Activated CD4-positive, alpha-beta T cell treated with anti-CD3 and anti-CD28 coated beads for 4 hours (primary cell): ENCODE measurements around the gene MSTN.
"Not testable (repeated sequence)": the region's sequence is repeated elsewhere in the genome, so short reads cannot be mapped to it uniquely, and the experiment has no call there.

Experiments used
- DNase-seq, 2 donors: peaks; one replicate each; pipeline ENCODE4 v3.0.0-alpha.2; 2020

Gene MSTN

GRCh38 chr2:190062053-190062452 is 476 bp downstream of the MSTN start:
- no peak for DNase-seq

- DNase-seq, result no peak
These were observed 1.9 kb downstream of the MSTN start for GRCh38 chr2:190060626-190061025.

- no peak for DNase-seq
These were observed 2.5 kb downstream of the MSTN start for GRCh38 chr2:190060019-190060418.

GRCh38 chr2:190053426-190053825 is 9.1 kb downstream of the MSTN start:
- DNase-seq, result no peak

- no peak for DNase-seq
These were observed 10.2 kb downstream of the MSTN start for GRCh38 chr2:190052307-190052706.

- DNase-seq, result no peak
These were observed 11.3 kb downstream of the MSTN start for GRCh38 chr2:190051223-190051622.

- DNase-seq, result no peak
These were observed 12.5 kb downstream of the MSTN start for GRCh38 chr2:190050001-190050400.

GRCh38 chr2:190044866-190045265 is 17.7 kb downstream of the MSTN start:
- no peak for DNase-seq

- no peak for DNase-seq
These were observed 19.1 kb downstream of the MSTN start for GRCh38 chr2:190043441-190043840.

- no peak for DNase-seq
These were observed 26.5 kb downstream of the MSTN start for GRCh38 chr2:190036071-190036470.

- DNase-seq, result not testable (repeated sequence)
These were observed 28.1 kb downstream of the MSTN start for GRCh38 chr2:190034417-190034816.

GRCh38 chr2:190031969-190032618 is 30.4 kb downstream of the MSTN start:
- DNase-seq, result no peak

GRCh38 chr2:190023860-190024259 is 38.7 kb downstream of the MSTN start:
- DNase-seq, result no peak

- DNase-seq, result no peak
These were observed 41.8 kb downstream of the MSTN start for GRCh38 chr2:190020720-190021119.

GRCh38 chr2:190017837-190018236 is 44.7 kb downstream of the MSTN start:
- DNase-seq, result no peak

GRCh38 chr2:190015969-190016368 is 46.6 kb downstream of the MSTN start:
- DNase-seq, result not testable (repeated sequence)
